ENCODE measurements around the gene WDFY3. TPM values are rescaled to one million over a fixed set of nuclear protein-coding genes. Genes with fewer than 3 reads are reported as not detected.

WDFY3 gene
- total and polyA plus RNA-seq, 2 of the 4 experiments (the other 2 are of a cell fraction), result 12.5 to 58.1 TPM

DNA sequence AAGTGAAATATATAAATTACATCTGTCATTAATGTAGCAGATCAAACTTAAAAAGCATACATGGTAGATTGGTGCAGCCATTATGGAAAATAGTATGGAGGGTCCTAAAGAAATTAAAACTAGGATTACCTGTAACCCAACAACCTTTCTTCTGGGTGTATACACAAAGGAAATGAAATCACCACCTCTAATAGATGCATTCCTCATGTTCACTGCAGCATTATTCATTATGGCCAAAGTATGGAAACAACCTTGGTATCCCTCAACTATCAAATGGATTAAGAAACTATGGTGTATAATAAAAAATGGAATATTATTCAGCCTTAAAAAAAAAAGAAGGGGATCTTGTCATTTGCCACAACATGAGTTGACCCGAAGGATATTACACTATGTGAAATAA, 13.7 kb downstream of the WDFY3 start:
- no peak overlapping the region for H4K5ac ChIP-seq (ENCODE audit: low read depth, low read length)
- H3K79me1 ChIP-seq (ENCODE audit: low read depth in 1 of 2, low read length in 2 of 2), result peaks cover 18 to 60% of the 10 kb centered on the region in 2 experiments
- no CpG with 5 or more reads among the region's 1 CpG for WGBS, 2 experiments (ENCODE audit: extremely low coverage in 2 of 2, insufficient read length in 1 of 2)
- no peak overlapping the region for H3K4me2 ChIP-seq (ENCODE audit: low read depth, low read length)
- H2AK9ac ChIP-seq (replicated peaks; ENCODE audit: low read depth, low read length, poor library complexity), result no peak overlapping the region
- H2AFZ ChIP-seq (replicated peaks; ENCODE audit: low read length, poor library complexity), result no peak overlapping the region
- intact Hi-C loops (cut with micrococcal nuclease) (no loop called here), dilution Hi-C loops (cut with HindIII; ENCODE audit: low sequenced_read_pairs, unreplicated experiment) (no loop called here), in situ Hi-C loops (cut with MboI; ENCODE audit: low sequenced_read_pairs) (no loop called here)
- POLR2A ChIA-PET (ENCODE audit: unreplicated experiment), result no interaction called here
- no peak overlapping the region for H3K18ac ChIP-seq (ENCODE audit: low read depth, low read length)
- no peaks in the 10 kb centered on the region for H3K9me3 ChIP-seq (ENCODE audit: control insufficient read depth, insufficient read depth, low read length)
- no peak for ATAC-seq (ENCODE audit: low read depth)
- no peak overlapping the region for H3K9ac ChIP-seq (ENCODE audit: low read depth, low read length)
- BruUV-seq (replicated peaks), result no TSS peak
- DNase-seq, result no peak
- H4K8ac ChIP-seq (ENCODE audit: low read depth in 2 of 2, low read length in 2 of 2), result no peak overlapping the region
- TF ChIP-seq MAZ (IDR thresholded peaks at IDR 0.05; ENCODE audit: borderline replicate concordance, low read depth, low read length) (no peak), CHD1 (IDR thresholded peaks at IDR 0.05; ENCODE audit: low read depth, low read length) (no peak), NFE2L2 (IDR thresholded peaks at IDR 0.05; ENCODE audit: low read depth, low read length) (no peak), CEBPB (IDR thresholded peaks at IDR 0.05; ENCODE audit: low read depth, low read length) (no peak), RCOR1 (IDR thresholded peaks at IDR 0.05; ENCODE audit: insufficient replicate concordance, low read length) (no peak), MAFK (IDR thresholded peaks at IDR 0.05; ENCODE audit: low read depth, low read length) (no peak), POLR2A (IDR thresholded peaks at IDR 0.05; ENCODE audit: low read depth, low read length) (no peak), MXI1 (IDR thresholded peaks at IDR 0.05; ENCODE audit: borderline replicate concordance, low read depth, low read length) (no peak), RAD21 (IDR thresholded peaks at IDR 0.05; ENCODE audit: low read length) (no peak), FOS (IDR thresholded peaks at IDR 0.05; ENCODE audit: low read depth, low read length) (no peak), BHLHE40 (IDR thresholded peaks at IDR 0.05; ENCODE audit: low read depth, low read length) (no peak), RFX5 (IDR thresholded peaks at IDR 0.05; ENCODE audit: low read depth, low read length) (no peak)
- TF ChIP-seq, protein P1, sequence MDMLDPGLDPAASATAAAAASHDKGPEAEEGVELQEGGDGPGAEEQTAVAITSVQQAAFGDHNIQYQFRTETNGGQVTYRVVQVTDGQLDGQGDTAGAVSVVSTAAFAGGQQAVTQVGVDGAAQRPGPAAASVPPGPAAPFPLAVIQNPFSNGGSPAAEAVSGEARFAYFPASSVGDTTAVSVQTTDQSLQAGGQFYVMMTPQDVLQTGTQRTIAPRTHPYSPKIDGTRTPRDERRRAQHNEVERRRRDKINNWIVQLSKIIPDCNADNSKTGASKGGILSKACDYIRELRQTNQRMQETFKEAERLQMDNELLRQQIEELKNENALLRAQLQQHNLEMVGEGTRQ (IDR thresholded peaks at IDR 0.05; ENCODE audit: low read depth, low read length), result no peak
- TF ChIP-seq, protein P2, sequence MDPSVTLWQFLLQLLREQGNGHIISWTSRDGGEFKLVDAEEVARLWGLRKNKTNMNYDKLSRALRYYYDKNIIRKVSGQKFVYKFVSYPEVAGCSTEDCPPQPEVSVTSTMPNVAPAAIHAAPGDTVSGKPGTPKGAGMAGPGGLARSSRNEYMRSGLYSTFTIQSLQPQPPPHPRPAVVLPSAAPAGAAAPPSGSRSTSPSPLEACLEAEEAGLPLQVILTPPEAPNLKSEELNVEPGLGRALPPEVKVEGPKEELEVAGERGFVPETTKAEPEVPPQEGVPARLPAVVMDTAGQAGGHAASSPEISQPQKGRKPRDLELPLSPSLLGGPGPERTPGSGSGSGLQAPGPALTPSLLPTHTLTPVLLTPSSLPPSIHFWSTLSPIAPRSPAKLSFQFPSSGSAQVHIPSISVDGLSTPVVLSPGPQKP (IDR thresholded peaks at IDR 0.05; ENCODE audit: borderline replicate concordance, low read depth, low read length), result no peak
- TF ChIP-seq, protein P3, sequence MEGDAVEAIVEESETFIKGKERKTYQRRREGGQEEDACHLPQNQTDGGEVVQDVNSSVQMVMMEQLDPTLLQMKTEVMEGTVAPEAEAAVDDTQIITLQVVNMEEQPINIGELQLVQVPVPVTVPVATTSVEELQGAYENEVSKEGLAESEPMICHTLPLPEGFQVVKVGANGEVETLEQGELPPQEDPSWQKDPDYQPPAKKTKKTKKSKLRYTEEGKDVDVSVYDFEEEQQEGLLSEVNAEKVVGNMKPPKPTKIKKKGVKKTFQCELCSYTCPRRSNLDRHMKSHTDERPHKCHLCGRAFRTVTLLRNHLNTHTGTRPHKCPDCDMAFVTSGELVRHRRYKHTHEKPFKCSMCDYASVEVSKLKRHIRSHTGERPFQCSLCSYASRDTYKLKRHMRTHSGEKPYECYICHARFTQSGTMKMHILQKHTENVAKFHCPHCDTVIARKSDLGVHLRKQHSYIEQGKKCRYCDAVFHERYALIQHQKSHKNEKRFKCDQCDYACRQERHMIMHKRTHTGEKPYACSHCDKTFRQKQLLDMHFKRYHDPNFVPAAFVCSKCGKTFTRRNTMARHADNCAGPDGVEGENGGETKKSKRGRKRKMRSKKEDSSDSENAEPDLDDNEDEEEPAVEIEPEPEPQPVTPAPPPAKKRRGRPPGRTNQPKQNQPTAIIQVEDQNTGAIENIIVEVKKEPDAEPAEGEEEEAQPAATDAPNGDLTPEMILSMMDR (conservative IDR thresholded peaks at IDR 0.05; ENCODE audit: low read depth, low read length), result no peak
- H2BK20ac ChIP-seq (ENCODE audit: low read depth, low read length), result no peak overlapping the region
- no peak overlapping the region for H3K23ac ChIP-seq (ENCODE audit: low read depth, low read length)
- no peaks in the 10 kb centered on the region for H3K27me3 ChIP-seq (ENCODE audit: control insufficient read depth, insufficient read depth, low read length)
- H3K9me1 ChIP-seq (ENCODE audit: insufficient read depth, low read length), result peaks cover 6% of the 10 kb centered on the region
- no peak overlapping the region for H3K56ac ChIP-seq (ENCODE audit: extremely low read depth, insufficient read depth, low read length)
- H3K27ac ChIP-seq (ENCODE audit: insufficient read depth, low read length), result no peak overlapping the region
- no peak overlapping the region for H3K4me3 ChIP-seq (ENCODE audit: insufficient read depth, low read depth, low read length)
- no peak overlapping the region for H2AK5ac ChIP-seq (ENCODE audit: low read depth, low read length)
- H2BK15ac ChIP-seq (ENCODE audit: low read depth, low read length), result no peak overlapping the region
- H4K91ac ChIP-seq (ENCODE audit: insufficient read depth, low read depth, low read length), result no peak overlapping the region
- no peak overlapping the region for H2BK5ac ChIP-seq (ENCODE audit: low read depth, low read length, poor library complexity, severe bottlenecking)
- no peaks in the 10 kb centered on the region for H3K36me3 ChIP-seq (ENCODE audit: control insufficient read depth, insufficient read depth, low read length)
- H3K4ac ChIP-seq (ENCODE audit: low read depth, low read length), result no peak overlapping the region
- H3K14ac ChIP-seq (replicated peaks; ENCODE audit: low read depth, low read length), result no peak overlapping the region
- CTCF ChIA-PET, result no interaction called here
- peaks cover 61% of the 10 kb centered on the region for H4K20me1 ChIP-seq (ENCODE audit: insufficient read depth, low read length)
- no peak overlapping the region for H2BK120ac ChIP-seq (ENCODE audit: low read depth, low read length)
- H3K4me1 ChIP-seq (ENCODE audit: control insufficient read depth, insufficient read depth, low read length), result peaks cover 7% of the 10 kb centered on the region
